HG03196 (cell line): ENCODE data around the gene PRXL2B.
A peak's percentile ranks its signal among the peaks of the same experiment; 100 is the strongest.
"Not testable (repeated sequence)": the region's sequence is repeated elsewhere in the genome, so short reads cannot be mapped to it uniquely, and the experiment has no call there.

ENCODE experiments used
- ATAC-seq: cut with Tn5 transposase; IDR thresholded peaks from one replicate; pipeline ENCODE4 v1.9.1; 2021; ENCODE audit not compliant: unreplicated experiment

Gene PRXL2B

GRCh38 chr1:2550309-2550861 lies 36.2 kb upstream of the PRXL2B start:
- ATAC-seq = not testable (repeated sequence)

GRCh38 chr1:2551544-2551943 lies 35.0 kb upstream of the PRXL2B start:
- not testable (repeated sequence) for ATAC-seq

GRCh38 chr1:2552189-2552588 lies 34.4 kb upstream of the PRXL2B start:
- no peak for ATAC-seq

GRCh38 chr1:2553076-2553475 lies 33.5 kb upstream of the PRXL2B start:
- not testable (repeated sequence) for ATAC-seq

- ATAC-seq = no peak
These were observed 32.5 kb upstream of the PRXL2B start for GRCh38 chr1:2553871-2554620.

GRCh38 chr1:2554621-2555387 lies 31.8 kb upstream of the PRXL2B start:
- ATAC-seq = no peak

- peak; percentile 31 for ATAC-seq
These were observed 30.8 kb upstream of the PRXL2B start for GRCh38 chr1:2555634-2556276.

- ATAC-seq = peak; percentile 24
These were observed 30.3 kb upstream of the PRXL2B start, which contains the start of gene TNFRSF14 for GRCh38 chr1:2556277-2556677. Gene TNFRSF14, plus strand, starts transcription at chr1:2556371. Its CDS starts 294 bp downstream, at chr1:2556665.

GRCh38 chr1:2556678-2557481 lies 29.7 kb upstream of the PRXL2B start:
- ATAC-seq = peak; percentile 13

GRCh38 chr1:2557482-2558400 lies 28.8 kb upstream of the PRXL2B start:
- no peak for ATAC-seq

GRCh38 chr1:2558420-2558819 lies 28.2 kb upstream of the PRXL2B start:
- no peak for ATAC-seq

- ATAC-seq = no peak
These were observed 27.7 kb upstream of the PRXL2B start for GRCh38 chr1:2558861-2559260.

GRCh38 chr1:2559509-2560298 lies 26.9 kb upstream of the PRXL2B start:
- no peak for ATAC-seq

- no peak for ATAC-seq
These were observed 26.1 kb upstream of the PRXL2B start for GRCh38 chr1:2560299-2561073.

GRCh38 chr1:2561446-2561845 lies 25.1 kb upstream of the PRXL2B start:
- no peak for ATAC-seq

GRCh38 chr1:2561898-2562895 lies 24.4 kb upstream of the PRXL2B start:
- ATAC-seq = no peak

- ATAC-seq = no peak
These were observed 23.4 kb upstream of the PRXL2B start for GRCh38 chr1:2563205-2563604.
